ENCODE measurements around the gene HOMEZ.

The HOMEZ gene

GRCh38 chr14:23301288-23301968 lies 15.5 kb upstream of the HOMEZ start (continued):
- TF ChIP-seq ZNF335 (tag by site-specific recombination; conservative IDR thresholded peaks at IDR 0.05): peak; percentile 92
- TF ChIP-seq ZBTB48 (tag by site-specific recombination; IDR thresholded peaks at IDR 0.05): no peak
- no peak for TF ChIP-seq ZNF148 (tag by site-specific recombination; IDR thresholded peaks at IDR 0.05; ENCODE audit: borderline replicate concordance)
- peak; percentile 74; the same call in 1 of the 2 replicates for TF ChIP-seq KLF10 (tag by site-specific recombination; IDR thresholded peaks at IDR 0.05)
- TF ChIP-seq ZEB2 (tag by site-specific recombination; IDR thresholded peaks at IDR 0.05): peak; percentile 59
- no peak for TF ChIP-seq BCL11A (tag by site-specific recombination; IDR thresholded peaks at IDR 0.05; ENCODE audit: low read depth)
- TF ChIP-seq ZNF350 (tag by site-specific recombination; IDR thresholded peaks at IDR 0.05): no peak
- TF ChIP-seq ZNF585B (tag by site-specific recombination; IDR thresholded peaks at IDR 0.05): no peak
- TF ChIP-seq ZNF394 (tag by site-specific recombination; IDR thresholded peaks at IDR 0.05; ENCODE audit: borderline replicate concordance): peak; percentile 54; the same call in 1 of the 2 replicates
- no peak for TF ChIP-seq ZNF580 (tag by site-specific recombination; IDR thresholded peaks at IDR 0.05)
- no peak for TF ChIP-seq ZNF548 (tag by site-specific recombination; IDR thresholded peaks at IDR 0.05)
- TF ChIP-seq ZXDB (tag by site-specific recombination; IDR thresholded peaks at IDR 0.05): peak; percentile 12; the same call in 1 of the 2 replicates
- TF ChIP-seq ZNF223 (tag by site-specific recombination; IDR thresholded peaks at IDR 0.05): no peak
- no peak for TF ChIP-seq ZSCAN30 (tag by site-specific recombination; IDR thresholded peaks at IDR 0.05)
- TF ChIP-seq ZNF280C (tag by site-specific recombination; IDR thresholded peaks at IDR 0.05): no peak
- no peak for TF ChIP-seq SCRT2 (tag by site-specific recombination; IDR thresholded peaks at IDR 0.05)
- TF ChIP-seq YY2 (tag by site-specific recombination; IDR thresholded peaks at IDR 0.05): no peak
- TF ChIP-seq ZIC2 (tag by site-specific recombination; IDR thresholded peaks at IDR 0.05): no peak
- TF ChIP-seq ZNF544 (tag by site-specific recombination; IDR thresholded peaks at IDR 0.05): no peak
- no peak for TF ChIP-seq ZNF404 (tag by site-specific recombination; IDR thresholded peaks at IDR 0.05)
- no peak for TF ChIP-seq ZBTB49 (tag by site-specific recombination; IDR thresholded peaks at IDR 0.05; ENCODE audit: low read depth)
- TF ChIP-seq PBX3 (CRISPR knock-in tag; IDR thresholded peaks at IDR 0.05): peak; percentile 75; the same call in 1 of the 2 replicates
- TF ChIP-seq SP7 (tag by site-specific recombination; IDR thresholded peaks at IDR 0.05): no peak
- TF ChIP-seq ZNF658 (tag by site-specific recombination; IDR thresholded peaks at IDR 0.05): no peak
- no peak for TF ChIP-seq ZNF623 (tag by site-specific recombination; IDR thresholded peaks at IDR 0.05)
